Gastrocnemius medialis (tissue), 4 donors: ENCODE results near the gene DCUN1D5. TPM values are rescaled to one million over a fixed set of nuclear protein-coding genes. Genes with fewer than 3 reads are reported as not detected.
A peak's percentile ranks its signal among the peaks of the same experiment; 100 is the strongest.

ENCODE experiments used
- ATAC-seq, 2 donors: fragments of 150-250 bp; one replicate each; pipeline ENCODE4 v1.9.1; 2016
- DNase-seq, 2 donors: peaks; one replicate each; pipeline ENCODE4 v3.0.0-alpha.2; 2019
- H3K27ac ChIP-seq, 4 donors: fragments of 200-600 bp; sonication (generic); 1 replicate in 1 of 4; 2 replicates in 3 of 4; pipeline ENCODE4 v1.5.1; 2016 to 2018; ENCODE audit warnings: mild to moderate bottlenecking in 2 of 4, moderate library complexity in 1 of 4
- H3K27me3 ChIP-seq, 3 donors: fragments of 200-600 bp; sonication (generic) in 2 of 3; 1 replicate in 1 of 3; 2 replicates in 2 of 3; pipeline versions ENCODE4 v1.5.1 to v1.6.0; 2016 to 2019; ENCODE audit warnings: mild to moderate bottlenecking in 1 of 3, moderate library complexity in 1 of 3
- H3K36me3 ChIP-seq, 2 donors: fragments of 200-600 bp; sonication (generic) in 1 of 2; one replicate each; pipeline ENCODE4 v1.5.1; 2017 to 2018
- H3K4me1 ChIP-seq, 2 donors: fragments of 200-600 bp; sonication (generic) in 1 of 2; one replicate each; pipeline ENCODE4 v1.5.1; 2016 to 2017; ENCODE audit warnings: mild to moderate bottlenecking in 2 of 2
- H3K4me3 ChIP-seq, 4 donors: fragments of 200-600 bp; sonication (generic) in 3 of 4; 1 replicate in 1 of 4; 2 replicates in 3 of 4; pipeline ENCODE4 v1.5.1; 2016 to 2019; ENCODE audit warnings: mild to moderate bottlenecking in 2 of 4
- H3K9me3 ChIP-seq, 3 donors: fragments of 200-600 bp; sonication (generic) in 2 of 3; 1 replicate in 1 of 3; 2 replicates in 2 of 3; pipeline ENCODE4 v1.5.1; 2016 to 2019
- CTCF ChIP-seq, 5 experiments: fragments of 450-650 bp in 3 of 5; fragments of 200-600 bp in 2 of 5; sonication (generic) in 2 of 5; IDR thresholded peaks in 4 of 5; conservative IDR thresholded peaks in 1 of 5; 1 replicate in 4 of 5; 2 replicates in 1 of 5; pipeline ENCODE4 v1.5.1; 2016 to 2019; ENCODE audit warnings: antibody characterized with exemption in 5 of 5, mild to moderate bottlenecking in 3 of 5, moderate library complexity in 3 of 5
- POLR2A ChIP-seq, 2 donors: fragments of 450-650 bp; IDR thresholded peaks; one replicate each; pipeline ENCODE4 v1.6.1; 2017; ENCODE audit warnings: antibody characterized with exemption in 2 of 2, mild to moderate bottlenecking in 2 of 2, moderate library complexity in 2 of 2
- in situ Hi-C, 4 donors: fragments of 200-750 bp; cut with MboI; loops; one replicate each; pipeline versions ENCODE4 v1.15.0 to v1.8.0; 2017; ENCODE audit warnings: low sequenced_read_pairs in 4 of 4
- intact Hi-C: fragments of 100-400 bp; cut with DNase I; formaldehyde crosslinking; loops from one replicate; pipeline ENCODE4 v1.15.1; 2023; ENCODE audit warnings: low total_unique reads
- total RNA-seq, 4 donors: library from RNA; depleted of rRNA; stranded (reverse); fragments of >200 nt; gene quantifications; one replicate each; pipeline versions ENCODE4 v1.1.0 to v1.2.3, GENCODE V29; 2016

DCUN1D5 gene
- total RNA-seq, 4 donors from 2014 or later, result 31.6 to 57.5 (median 50.8) TPM

- Histone ChIP-seq H3K27ac (no peak overlapping the region), H3K4me3 (no peak overlapping the region), H3K9me3 (no peaks in the 10 kb centered on the region), H3K4me1 (peaks cover 4 to 5% of the 10 kb centered on the region in 2 donors), H3K36me3 (no peaks in the 10 kb centered on the region), H3K27me3 (peaks cover 0 to 11% (median 4%) of the 10 kb centered on the region in 3 donors)
- in situ Hi-C loops, result no loop called here
- ATAC-seq (no peak), DNase-seq (no peak)
- no peak for TF ChIP-seq POLR2A (IDR thresholded peaks at IDR 0.05)
- TF ChIP-seq CTCF (IDR thresholded peaks at IDR 0.05 in 4 of 5, conservative IDR thresholded peaks at IDR 0.05 in 1 of 5), result no peak
- intact Hi-C loops, result no loop called here
Measured at GRCh38 chr11:103097279-103097678, 5.3 kb upstream of the DCUN1D5 start.

DNA sequence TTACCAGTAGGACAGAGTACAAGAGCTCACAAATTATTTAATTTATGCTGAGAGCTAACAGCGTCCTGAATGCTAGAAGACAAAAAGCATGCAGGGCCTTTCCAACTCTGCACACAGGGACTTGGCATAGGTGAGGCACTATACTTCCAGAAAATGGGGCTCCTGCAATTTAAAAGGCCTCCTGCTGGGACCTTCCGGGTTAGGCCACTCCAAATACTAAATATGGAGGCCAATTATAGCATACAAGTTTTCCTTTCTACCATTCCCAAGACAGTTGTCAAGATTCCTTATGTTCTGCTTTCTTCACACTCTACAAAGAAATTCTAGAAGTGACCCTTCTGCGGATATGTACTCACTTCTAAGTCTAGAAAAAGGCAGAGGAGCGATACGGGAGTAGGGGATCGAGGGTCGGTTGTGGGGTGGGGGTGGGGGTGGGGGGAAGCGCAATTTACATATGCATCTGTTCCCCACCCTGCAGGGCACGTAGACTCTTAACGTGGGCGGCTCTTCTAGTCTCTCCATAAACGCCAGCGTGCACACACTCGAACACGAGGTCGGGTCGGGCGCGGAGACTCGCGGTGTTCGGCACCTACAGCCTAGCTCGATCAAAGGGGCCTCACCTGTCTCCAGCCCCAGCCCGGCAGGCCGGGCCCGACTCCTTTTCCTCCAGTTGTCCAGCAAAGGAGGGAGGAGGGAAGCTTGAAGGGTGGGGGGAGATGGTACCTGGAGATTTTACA is 728 bp downstream of the DCUN1D5 start:
- Histone ChIP-seq H3K4me3 (peak overlapping the region; percentile 86 to 95 (median 92)), H3K9me3 (no peaks in the 10 kb centered on the region), H3K4me1 (peaks cover 23 to 26% of the 10 kb centered on the region in 2 donors), H3K27ac (peak overlapping the region; percentile 82 to 89 (median 88)), H3K36me3 (peaks cover 0 to 6% of the 10 kb centered on the region in 2 donors), H3K27me3 (peaks cover 0 to 8% (median 4%) of the 10 kb centered on the region in 3 donors)
- ATAC-seq (peak; percentile 58 to 70), DNase-seq (peak; percentile 3 to 21)
- TF ChIP-seq POLR2A (IDR thresholded peaks at IDR 0.05) (no peak), CTCF (IDR thresholded peaks at IDR 0.05 in 4 of 5, conservative IDR thresholded peaks at IDR 0.05 in 1 of 5) (no peak)
- in situ Hi-C loops (no loop called here), intact Hi-C loops (no loop called here)

DNA sequence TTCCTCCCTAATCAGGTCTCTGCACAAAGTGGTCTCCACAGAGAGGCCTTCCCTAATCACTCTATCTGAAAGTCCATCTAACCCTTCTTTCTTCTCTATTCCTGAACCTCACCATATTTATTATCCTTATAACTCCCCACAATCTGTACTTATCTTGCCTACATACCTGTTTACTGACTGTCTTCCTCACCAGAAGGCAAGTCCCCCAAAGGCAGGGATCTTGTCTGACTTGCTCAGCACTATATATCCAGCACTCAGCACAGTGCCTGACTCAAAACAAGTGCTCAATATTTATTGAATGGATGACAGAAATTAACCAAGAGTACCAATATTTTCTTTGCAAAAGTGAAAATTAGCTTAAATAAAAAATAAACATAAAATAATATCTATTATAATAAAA is 5.5 kb downstream of the DCUN1D5 start:
- H3K36me3 ChIP-seq, result peaks cover 0 to 19% of the 10 kb centered on the region in 2 donors
- TF ChIP-seq CTCF (IDR thresholded peaks at IDR 0.05 in 4 of 5, conservative IDR thresholded peaks at IDR 0.05 in 1 of 5), result no peak
- no peak for TF ChIP-seq POLR2A (IDR thresholded peaks at IDR 0.05)
- DNase-seq (no peak), ATAC-seq (no peak)
- intact Hi-C loops (no loop called here), in situ Hi-C loops (no loop called here)
- H3K4me1 ChIP-seq, result peaks cover 19 to 21% of the 10 kb centered on the region in 2 donors
- no peaks in the 10 kb centered on the region for H3K9me3 ChIP-seq
- no peak overlapping the region for H3K27ac ChIP-seq
- H3K27me3 ChIP-seq, result no peaks in the 10 kb centered on the region
- H3K4me3 ChIP-seq, result no peak overlapping the region

- TF ChIP-seq CTCF (IDR thresholded peaks at IDR 0.05 in 4 of 5, conservative IDR thresholded peaks at IDR 0.05 in 1 of 5) (no peak), POLR2A (IDR thresholded peaks at IDR 0.05) (no peak)
- Histone ChIP-seq H3K4me1 (peaks cover 16 to 18% of the 10 kb centered on the region in 2 donors), H3K27me3 (no peaks in the 10 kb centered on the region), H3K9me3 (no peaks in the 10 kb centered on the region), H3K4me3 (no peak overlapping the region), H3K36me3 (peaks cover 0 to 25% of the 10 kb centered on the region in 2 donors), H3K27ac (no peak overlapping the region)
- intact Hi-C loops (no loop called here), in situ Hi-C loops (no loop called here)
- DNase-seq (no peak), ATAC-seq (no peak)
Measured at GRCh38 chr11:103085758-103086365, 6.1 kb downstream of the DCUN1D5 start.
